T-helper 22 cell (primary cell): ENCODE results near the gene TECPR2.

Experiments
- DNase-seq: peaks from one replicate; pipeline ENCODE4 v3.0.0-alpha.2; 2020; ENCODE audit warnings: low read depth

The TECPR2 gene

GRCh38 chr14:102426796-102427195, 64.1 kb downstream of the TECPR2 start:
- DNase-seq: no peak

GRCh38 chr14:102427642-102428041, 64.9 kb downstream of the TECPR2 start:
- DNase-seq: no peak

- DNase-seq: no peak
These were observed 67.6 kb downstream of the TECPR2 start for GRCh38 chr14:102430212-102430908.

GRCh38 chr14:102431751-102432150, 69.0 kb downstream of the TECPR2 start:
- DNase-seq: no peak

- no peak for DNase-seq
These were observed 72.0 kb downstream of the TECPR2 start for GRCh38 chr14:102434647-102435175.

GRCh38 chr14:102437997-102438915, 75.5 kb downstream of the TECPR2 start:
- peak; percentile 55 for DNase-seq

- no peak for DNase-seq
These were observed 76.8 kb downstream of the TECPR2 start for GRCh38 chr14:102439556-102439955.

- DNase-seq: no peak
These were observed 77.7 kb downstream of the TECPR2 start for GRCh38 chr14:102440392-102440791.

GRCh38 chr14:102442241-102443211, 79.8 kb downstream of the TECPR2 start:
- no peak for DNase-seq

GRCh38 chr14:102445066-102445465, 82.3 kb downstream of the TECPR2 start:
- no peak for DNase-seq

- DNase-seq: no peak
These were observed 82.9 kb downstream of the TECPR2 start for GRCh38 chr14:102445641-102446040.

- DNase-seq: no peak
These were observed 87.7 kb downstream of the TECPR2 start for GRCh38 chr14:102450206-102451063.

GRCh38 chr14:102451064-102451352, 88.3 kb downstream of the TECPR2 start:
- no peak for DNase-seq

- no peak for DNase-seq
These were observed 89.6 kb downstream of the TECPR2 start for GRCh38 chr14:102452302-102452701.

GRCh38 chr14:102454711-102455110, 92.0 kb downstream of the TECPR2 start:
- no peak for DNase-seq

- no peak for DNase-seq
These were observed 94.8 kb downstream of the TECPR2 start for GRCh38 chr14:102457509-102457908.

- DNase-seq: no peak
These were observed 99.0 kb downstream of the TECPR2 start for GRCh38 chr14:102461490-102462338.

- DNase-seq: no peak
These were observed 99.7 kb downstream of the TECPR2 start for GRCh38 chr14:102462391-102462790.

GRCh38 chr14:102464006-102464405, 101.3 kb downstream of the TECPR2 start:
- no peak for DNase-seq

- no peak for DNase-seq
These were observed 102.2 kb downstream of the TECPR2 start for GRCh38 chr14:102464846-102465341.
